GM19351 (cell line): ENCODE measurements around the gene SLC25A17.
"Not testable (repeated sequence)": the region's sequence is repeated elsewhere in the genome, so short reads cannot be mapped to it uniquely, and the experiment has no call there.

Experiments
- ATAC-seq: cut with Tn5 transposase; IDR thresholded peaks from one replicate; pipeline ENCODE4 v1.9.1; 2021; ENCODE audit warnings: mild to moderate bottlenecking, moderate library complexity; ENCODE audit not compliant: unreplicated experiment

The SLC25A17 gene

DNA sequence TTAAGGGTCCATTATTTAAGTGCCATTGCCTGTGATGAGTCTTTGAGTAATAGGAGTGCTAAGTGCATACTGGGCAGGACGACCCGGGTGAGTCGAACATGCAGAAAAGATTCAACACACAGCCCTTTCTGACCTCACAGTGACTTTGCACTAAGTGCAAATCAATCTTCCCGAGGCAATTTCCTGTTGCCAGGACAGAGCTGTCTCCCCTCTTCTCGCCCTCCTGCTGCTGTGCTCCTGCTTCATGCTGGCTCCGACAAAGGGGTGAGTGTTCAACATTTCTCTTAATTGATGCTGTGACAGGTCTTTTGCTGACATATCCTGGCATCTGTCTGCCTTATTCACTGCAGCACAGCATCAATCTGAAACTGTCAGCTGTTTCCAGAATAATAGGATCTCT, 97.9 kb downstream of the SLC25A17 start:
- no peak for ATAC-seq

DNA sequence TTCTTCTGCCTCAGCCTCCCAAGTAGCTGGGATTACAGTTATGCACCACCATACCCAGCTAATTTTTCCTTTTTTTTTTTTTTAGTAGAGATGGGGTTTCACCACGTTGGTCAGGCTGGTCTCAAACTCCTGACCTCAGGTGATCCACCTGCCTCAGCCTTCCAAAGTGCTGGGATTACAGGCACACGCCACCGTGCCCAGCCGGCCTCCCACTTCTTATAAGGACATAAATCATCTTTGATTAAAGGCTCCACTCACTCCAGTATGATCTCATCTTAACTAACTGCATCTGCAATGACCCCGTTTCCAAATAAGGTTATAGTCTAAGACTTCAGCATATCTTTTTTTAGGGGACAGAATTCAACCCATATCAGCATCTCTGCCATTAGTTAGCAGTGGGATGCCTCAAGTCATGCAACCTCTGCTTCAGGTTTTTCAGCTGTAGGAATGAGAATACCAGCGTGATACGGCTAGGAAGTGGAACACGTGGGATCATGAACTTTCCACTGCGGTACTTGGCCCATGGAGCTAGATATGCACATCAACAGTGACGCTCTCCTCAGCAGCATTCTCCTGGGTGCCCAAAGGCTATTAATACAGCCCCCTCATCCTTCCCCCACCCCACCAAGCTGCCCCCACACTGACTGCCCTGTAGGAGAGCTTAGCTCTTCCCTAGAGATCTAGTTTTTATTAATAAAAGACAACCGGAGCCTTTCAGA, 98.4 kb downstream of the SLC25A17 start:
- no peak for ATAC-seq

DNA sequence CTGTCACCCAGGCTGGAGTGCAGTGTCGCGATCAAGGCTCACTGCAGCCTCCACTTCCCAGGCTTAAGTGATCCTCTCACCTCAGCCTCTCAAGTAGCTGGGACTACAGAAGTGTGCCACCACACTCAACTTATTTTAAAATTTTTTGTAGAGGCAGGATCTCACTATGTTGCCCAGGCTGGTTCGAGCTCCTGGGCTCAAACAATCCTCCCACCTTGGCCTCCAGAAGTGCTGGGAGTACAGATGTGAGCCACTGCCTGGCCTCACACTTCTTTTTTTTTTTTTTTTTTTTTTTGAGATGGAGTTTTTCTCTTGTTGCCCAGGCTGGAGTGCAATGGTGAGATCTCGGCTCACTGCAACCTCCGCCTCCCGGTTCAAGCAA, 99.0 kb downstream of the SLC25A17 start:
- not testable (repeated sequence) for ATAC-seq
